DND-41 (cell line): ENCODE measurements around the gene BBLN.

Source experiments
- EZH2 ChIP-seq: IDR thresholded peaks from 3 replicates; pipeline ENCODE4 v1.6.1; 2012; ENCODE audit warnings: borderline replicate concordance, low read depth, mild to moderate bottlenecking, moderate library complexity, low read length, inconsistent platforms; ENCODE audit not compliant: severe bottlenecking
- TF ChIP-seq, protein P1 (sequence below): IDR thresholded peaks from 2 replicates; pipeline ENCODE4 v1.5.1; 2012; ENCODE audit warnings: borderline replicate concordance, low read length, moderate library complexity, mild to moderate bottlenecking; ENCODE audit not compliant: poor library complexity, severe bottlenecking; ENCODE audit errors: extremely low read depth

GRCh38 chr9:128128836-128129590 is 31.1 kb upstream of the BBLN start:
- TF ChIP-seq, protein P1, sequence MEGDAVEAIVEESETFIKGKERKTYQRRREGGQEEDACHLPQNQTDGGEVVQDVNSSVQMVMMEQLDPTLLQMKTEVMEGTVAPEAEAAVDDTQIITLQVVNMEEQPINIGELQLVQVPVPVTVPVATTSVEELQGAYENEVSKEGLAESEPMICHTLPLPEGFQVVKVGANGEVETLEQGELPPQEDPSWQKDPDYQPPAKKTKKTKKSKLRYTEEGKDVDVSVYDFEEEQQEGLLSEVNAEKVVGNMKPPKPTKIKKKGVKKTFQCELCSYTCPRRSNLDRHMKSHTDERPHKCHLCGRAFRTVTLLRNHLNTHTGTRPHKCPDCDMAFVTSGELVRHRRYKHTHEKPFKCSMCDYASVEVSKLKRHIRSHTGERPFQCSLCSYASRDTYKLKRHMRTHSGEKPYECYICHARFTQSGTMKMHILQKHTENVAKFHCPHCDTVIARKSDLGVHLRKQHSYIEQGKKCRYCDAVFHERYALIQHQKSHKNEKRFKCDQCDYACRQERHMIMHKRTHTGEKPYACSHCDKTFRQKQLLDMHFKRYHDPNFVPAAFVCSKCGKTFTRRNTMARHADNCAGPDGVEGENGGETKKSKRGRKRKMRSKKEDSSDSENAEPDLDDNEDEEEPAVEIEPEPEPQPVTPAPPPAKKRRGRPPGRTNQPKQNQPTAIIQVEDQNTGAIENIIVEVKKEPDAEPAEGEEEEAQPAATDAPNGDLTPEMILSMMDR: no peak
- TF ChIP-seq EZH2: no peak
